Panc1 (cell line): ENCODE results near the gene PSTPIP1. TPM values are rescaled to one million over a fixed set of nuclear protein-coding genes. Genes with fewer than 3 reads are reported as not detected.

Source experiments
- ATAC-seq: fragments of 200-7000 bp; cut with Tn5 transposase; 2 replicates; pipeline ENCODE4 v1.9.1; 2020; ENCODE audit warnings: mild to moderate bottlenecking, moderate library complexity
- BruUV-seq: library from RNA; stranded (reverse); fragments of 400-500 nt; replicated peaks from 2 replicates; lab custom pipeline; 2021; lab: Mats Ljungman, UMichigan
- CTCF ChIA-PET: fragments of 300-600 bp; sonication (Branson Sonifier 250); formaldehyde crosslinking; loops from one replicate; lab custom pipeline; 2022; ENCODE audit warnings: antibody characterized with exemption; lab: Charles Lee
- POLR2A ChIA-PET: fragments of 300-600 bp; sonication (Branson Sonifier 250); formaldehyde crosslinking; loops from one replicate; lab custom pipeline; 2022; ENCODE audit warnings: antibody characterized with exemption; lab: Charles Lee
- DNase-seq: peaks from one replicate; pipeline ENCODE4 v3.0.0-alpha.2; 2010; ENCODE audit warnings: low read depth, low spot score
- H3K27ac ChIP-seq: 2 replicates; pipeline ENCODE4 v1.5.1; 2011; ENCODE audit warnings: mild to moderate bottlenecking, low read length, inconsistent platforms
- H3K27me3 ChIP-seq: fragments of 200-500 bp; sonication (Bioruptor generic); 2 replicates; pipeline ENCODE4 v1.6.0; 2014; ENCODE audit warnings: low read length, inconsistent platforms; ENCODE audit not compliant: control insufficient read depth, insufficient read depth
- H3K36me3 ChIP-seq: fragments of 200-500 bp; sonication (Bioruptor generic); 2 replicates; pipeline ENCODE4 v1.5.1; 2014; ENCODE audit warnings: inconsistent platforms, mild to moderate bottlenecking, low read length, moderate library complexity; ENCODE audit not compliant: control insufficient read depth, insufficient read depth
- H3K4me1 ChIP-seq: 2 replicates; pipeline ENCODE4 v1.5.1; 2011; ENCODE audit warnings: inconsistent platforms, mild to moderate bottlenecking, low read length, moderate library complexity; ENCODE audit not compliant: control insufficient read depth, insufficient read depth
- H3K4me3 ChIP-seq, 2 experiments: 2 replicates each; pipeline ENCODE4 v1.5.1; 2011 to 2012; ENCODE audit warnings: low read depth in 2 of 2, low read length in 2 of 2, mild to moderate bottlenecking in 2 of 2, inconsistent platforms in 1 of 2, moderate library complexity in 1 of 2
- H3K9me3 ChIP-seq: fragments of 200-500 bp; sonication (Bioruptor generic); 2 replicates; pipeline ENCODE4 v1.5.1; 2014; ENCODE audit warnings: low read depth, mild to moderate bottlenecking, inconsistent platforms, low read length, moderate library complexity; ENCODE audit not compliant: control insufficient read depth, insufficient read depth
- CTCF ChIP-seq: fragments of 450-650 bp; IDR thresholded peaks from 2 replicates; pipeline ENCODE4 v1.5.1; 2017; ENCODE audit warnings: mild to moderate bottlenecking
- POLR2AphosphoS5 ChIP-seq: IDR thresholded peaks from 2 replicates; pipeline ENCODE4 v1.6.1; 2012; ENCODE audit warnings: mild to moderate bottlenecking, low read depth, low read length, moderate library complexity
- REST ChIP-seq, 2 experiments: IDR thresholded peaks; 2 replicates each; pipeline ENCODE4 v1.6.1; 2011 to 2012; ENCODE audit warnings: low read depth in 2 of 2, control low read depth in 1 of 2, low read length in 1 of 2, mild to moderate bottlenecking in 1 of 2, moderate library complexity in 1 of 2; ENCODE audit not compliant: insufficient read depth in 1 of 2
- SIN3A ChIP-seq: IDR thresholded peaks from 2 replicates; pipeline ENCODE4 v1.6.1; 2012; ENCODE audit warnings: low read depth, mild to moderate bottlenecking, low read length, moderate library complexity, borderline replicate concordance; ENCODE audit not compliant: insufficient read depth
- TCF7L2 ChIP-seq: IDR thresholded peaks from 2 replicates; pipeline ENCODE4 v1.6.1; 2011; ENCODE audit warnings: mild to moderate bottlenecking, low read depth, low read length, inconsistent platforms
- in situ Hi-C: cut with HindIII; loops from 2 replicates; pipeline ENCODE4 v1.10.0; 2016; ENCODE audit warnings: low sequenced_read_pairs, low pct_unique_long_range_greater_than_20kb
- intact Hi-C: fragments of 100-400 bp; cut with micrococcal nuclease; formaldehyde crosslinking; loops from one replicate; pipeline ENCODE4 v1.10.0; 2022; ENCODE audit not compliant: unreplicated experiment
- total RNA-seq: library from RNA; stranded (reverse); gene quantifications from one replicate; pipeline ENCODE4 v1.2.1, GENCODE V29; 2021; ENCODE audit not compliant: unreplicated experiment

Gene PSTPIP1
- total RNA-seq, 1 experiment from 2014 or later, result 0.46 TPM

GRCh38 chr15:77009646-77010311, 14.9 kb downstream of the PSTPIP1 start:
- no peak overlapping the region for H3K27ac ChIP-seq
- CTCF ChIA-PET, result no interaction called here
- H3K36me3 ChIP-seq, result no peaks in the 10 kb centered on the region
- H3K4me1 ChIP-seq, result no peaks in the 10 kb centered on the region
- H3K9me3 ChIP-seq, result no peaks in the 10 kb centered on the region
- POLR2A ChIA-PET, result no interaction called here
- no peak overlapping the region for H3K4me3 ChIP-seq
- DNase-seq, result no peak
- H3K27me3 ChIP-seq, result no peaks in the 10 kb centered on the region
- no peak for TF ChIP-seq CTCF
- no peak for TF ChIP-seq REST (IDR thresholded peaks at IDR 0.05; ENCODE audit: insufficient read depth in 1 of 2, low read depth in 2 of 2, low read length in 1 of 2)
- TF ChIP-seq SIN3A, result no peak
- no peak for TF ChIP-seq POLR2AphosphoS5
- TF ChIP-seq TCF7L2, result no peak
- BruUV-seq, result no TSS peak
- peak; percentile 24; the same call in 1 of the 2 replicates for ATAC-seq
- intact Hi-C loops, result no loop called here
- in situ Hi-C loops, result no loop called here

GRCh38 chr15:77010312-77010686, 15.4 kb downstream of the PSTPIP1 start:
- ATAC-seq (no peak), DNase-seq (no peak)
- Histone ChIP-seq H3K4me1 (no peaks in the 10 kb centered on the region), H3K27me3 (no peaks in the 10 kb centered on the region), H3K27ac (no peak overlapping the region), H3K4me3 (no peak overlapping the region), H3K9me3 (no peaks in the 10 kb centered on the region), H3K36me3 (no peaks in the 10 kb centered on the region)
- BruUV-seq, result no TSS peak
- intact Hi-C loops (no loop called here), in situ Hi-C loops (no loop called here)
- POLR2A ChIA-PET, result no interaction called here
- TF ChIP-seq REST (IDR thresholded peaks at IDR 0.05; ENCODE audit: insufficient read depth in 1 of 2, low read depth in 2 of 2, low read length in 1 of 2), result no peak
- TF ChIP-seq POLR2AphosphoS5, result no peak
- TF ChIP-seq SIN3A, result no peak
- no peak for TF ChIP-seq CTCF
- TF ChIP-seq TCF7L2, result no peak
- CTCF ChIA-PET, result no interaction called here
